ENCODE measurements around the gene NTRK3.

DNA sequence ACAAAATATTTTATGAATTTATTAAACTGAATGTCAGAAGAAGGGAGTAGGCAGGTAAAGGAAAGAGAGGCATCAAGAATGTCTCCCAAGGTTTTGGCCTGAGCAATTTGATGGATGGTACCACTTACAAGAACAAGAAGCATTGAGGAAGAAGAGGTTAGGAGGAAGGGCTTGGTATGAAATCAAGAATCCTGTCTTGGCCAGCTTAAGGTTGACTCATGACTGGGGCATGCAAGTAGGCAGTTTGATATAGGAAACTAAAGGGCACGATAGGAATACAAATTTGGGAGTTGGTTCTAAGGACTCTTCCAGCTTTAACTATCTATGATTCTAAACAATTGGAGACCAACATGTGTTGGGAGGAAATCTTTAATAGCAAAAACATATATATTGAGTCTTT lies 79.1 kb downstream of the NTRK3 start:
- TF ChIP-seq SUZ12 (IDR thresholded peaks at IDR 0.05), result no peak
- no peak for TF ChIP-seq TARDBP (IDR thresholded peaks at IDR 0.05)
- no peak for TF ChIP-seq FOXK2 (IDR thresholded peaks at IDR 0.05)
- no peak for TF ChIP-seq BHLHE40 (IDR thresholded peaks at IDR 0.05; ENCODE audit: borderline replicate concordance)

Measured in HEK293T (cell line).